OCI-M1 (cell line): Measurements from ENCODE around the gene CNPPD1.

Source experiments
- DNase-seq: peaks from one replicate; lab custom pipeline; 2025; lab: John Stamatoyannopoulos, UW

CNPPD1 gene

GRCh38 chr2:219179601-219180465 lies 3.1 kb upstream of the CNPPD1 start:
- no peak for DNase-seq

- DNase-seq = peak; percentile 72
These were observed 1.9 kb upstream of the CNPPD1 start for GRCh38 chr2:219178377-219179175.

DNA sequence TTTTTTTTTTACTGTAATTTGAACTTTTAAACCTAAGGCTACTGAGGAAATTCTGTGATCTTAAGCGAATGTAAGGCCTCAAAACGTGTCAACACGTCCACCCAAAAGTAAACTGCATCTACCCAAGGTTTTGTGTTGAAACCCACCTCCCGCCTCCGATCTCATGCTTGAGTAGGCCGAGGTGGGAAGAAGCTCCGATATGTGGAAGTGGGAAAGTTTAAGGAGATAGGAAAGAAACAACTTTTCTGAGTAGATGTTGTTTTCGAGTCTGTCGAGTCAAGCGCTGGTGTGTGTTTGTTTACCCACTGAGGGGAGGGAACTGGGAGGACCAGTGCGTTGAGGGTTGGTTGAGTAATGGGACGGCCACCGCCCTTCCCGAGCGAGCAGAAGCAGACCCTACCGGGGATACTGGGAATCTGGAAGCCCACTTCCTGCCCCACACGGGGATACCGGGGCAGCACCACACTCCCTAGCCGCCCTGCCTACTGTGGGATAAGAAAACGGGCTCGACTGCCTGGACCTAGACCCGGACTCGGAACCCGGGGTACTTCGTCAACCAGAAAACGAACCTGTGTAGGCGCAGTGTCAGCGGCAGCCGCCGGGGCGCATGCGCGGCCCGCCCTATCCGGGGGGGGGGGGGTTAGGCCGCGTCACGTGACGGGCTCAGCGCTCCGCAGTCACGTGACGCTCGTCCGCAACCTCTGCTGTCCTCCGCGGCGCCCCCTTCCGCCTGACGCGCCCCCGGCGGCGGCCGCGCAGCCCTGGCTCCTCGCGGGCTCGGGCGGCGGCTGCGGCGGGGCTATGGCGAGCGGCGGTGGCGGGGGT lies 1.0 kb upstream of the CNPPD1 start, which contains the start of gene RETREG2:
Gene RETREG2, plus strand, starts transcription at position 724 of the 825 bp plus-strand sequence. Its CDS starts 78 bp downstream, at position 802.
- peak; percentile 94 for DNase-seq

DNA sequence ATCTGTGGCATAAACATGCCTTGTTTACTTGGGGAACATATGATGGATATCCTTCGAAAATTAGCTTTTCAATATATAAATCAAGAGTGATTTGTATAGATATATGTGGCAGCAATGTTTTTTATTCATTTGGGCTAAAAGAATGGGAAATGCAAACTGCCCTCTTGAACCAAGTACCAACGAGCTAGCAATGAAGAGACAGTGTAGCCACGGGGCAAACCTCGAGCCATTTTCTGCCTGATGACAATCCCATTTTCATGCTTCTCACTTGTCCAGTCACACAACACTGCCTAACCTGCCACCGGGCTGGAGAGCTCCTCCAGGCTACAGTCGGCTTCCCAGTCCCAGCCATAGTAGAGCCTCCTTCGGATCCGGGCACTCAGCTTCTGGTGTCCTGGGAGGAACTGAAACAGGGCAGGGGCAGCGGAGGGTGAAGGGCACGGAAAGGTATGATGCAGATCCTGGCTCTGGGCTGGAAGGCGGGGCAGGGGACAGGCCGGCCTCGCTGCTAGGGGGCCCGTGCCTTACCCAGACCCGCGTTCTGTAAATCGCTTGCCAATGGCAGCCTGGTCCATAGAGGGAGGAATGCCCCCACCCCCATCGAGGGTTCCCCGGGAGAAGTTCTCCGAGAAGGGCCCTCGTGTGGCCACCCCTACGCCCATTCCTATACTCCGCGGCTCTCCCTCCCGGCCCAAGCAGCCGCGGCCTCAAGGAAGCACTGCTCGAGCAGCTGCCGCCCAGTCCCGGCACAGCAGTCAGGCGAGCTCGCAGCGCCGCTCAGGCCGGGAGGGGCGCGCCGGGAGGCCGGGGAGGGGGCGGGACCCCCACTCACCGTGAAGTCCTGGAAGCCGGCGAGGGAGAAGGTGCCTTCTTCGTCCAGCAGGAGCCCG lies 552 bp downstream of the CNPPD1 start:
- DNase-seq = peak; percentile 72

GRCh38 chr2:219175486-219175885 lies 1.2 kb downstream of the CNPPD1 start:
- DNase-seq = no peak

DNA sequence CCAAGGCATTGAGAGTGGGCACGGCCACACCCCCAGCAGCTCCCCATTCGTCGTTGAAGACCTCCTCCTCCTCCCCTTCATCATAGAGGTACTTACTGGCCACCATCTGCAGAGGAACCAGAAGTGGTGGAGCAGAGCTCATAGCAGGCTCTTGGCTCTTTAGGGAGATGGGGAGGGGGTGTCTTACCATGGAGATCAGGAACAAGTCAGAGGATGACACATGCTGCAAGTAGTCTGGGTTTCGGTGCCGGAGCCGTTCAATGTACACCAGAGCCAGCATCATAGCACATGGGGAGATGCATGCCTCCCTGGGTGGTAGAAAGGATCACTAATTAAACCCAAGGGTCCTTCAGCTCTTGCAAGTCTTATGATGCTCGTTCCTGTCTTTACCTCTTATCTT lies 1.9 kb downstream of the CNPPD1 start:
- DNase-seq = no peak

GRCh38 chr2:219174146-219174545 lies 2.6 kb downstream of the CNPPD1 start:
- no peak for DNase-seq

DNA sequence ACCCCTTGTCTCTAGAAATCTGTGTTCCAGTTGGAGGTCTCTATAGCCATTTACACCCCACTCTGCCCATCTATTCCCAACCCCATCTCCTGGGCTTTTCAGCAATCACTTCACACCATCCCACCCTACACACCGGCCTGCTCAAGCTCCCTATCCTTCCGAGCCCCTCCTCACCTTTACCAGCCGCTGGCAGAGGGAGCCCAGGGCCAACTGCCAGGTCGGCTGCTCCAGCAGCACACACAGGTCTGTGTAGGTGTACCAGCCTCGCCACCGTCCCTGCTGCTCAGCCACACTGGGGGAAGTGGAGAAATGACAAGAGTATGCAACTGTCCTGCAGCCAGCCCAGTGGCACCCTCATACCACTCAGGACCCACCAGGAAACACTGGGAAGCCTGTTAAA lies 3.5 kb downstream of the CNPPD1 start:
- no peak for DNase-seq

- no peak for DNase-seq
These were observed 4.2 kb downstream of the CNPPD1 start for GRCh38 chr2:219172231-219173154.

DNA sequence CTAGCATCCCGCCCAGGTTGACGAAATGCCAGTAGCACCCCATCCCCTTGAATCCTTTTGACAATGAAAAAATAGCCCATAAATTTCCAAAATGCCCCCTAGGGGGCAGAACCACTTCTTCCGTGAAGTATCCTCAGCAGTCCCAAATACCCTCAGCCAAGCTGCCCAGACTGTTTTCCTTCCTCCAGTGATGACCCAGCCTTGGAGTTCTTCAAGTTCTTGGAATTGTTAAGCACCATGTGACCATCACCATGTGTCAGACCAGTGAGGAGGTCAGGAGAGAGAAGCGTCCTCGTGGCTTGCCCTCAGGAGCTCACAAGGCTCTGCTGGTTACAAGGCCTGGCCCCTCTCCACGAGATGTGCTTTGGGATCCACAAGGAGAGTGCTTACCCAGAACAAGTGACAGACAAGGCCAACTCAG lies 5.5 kb downstream of the CNPPD1 start:
- DNase-seq = peak; percentile 75

DNA sequence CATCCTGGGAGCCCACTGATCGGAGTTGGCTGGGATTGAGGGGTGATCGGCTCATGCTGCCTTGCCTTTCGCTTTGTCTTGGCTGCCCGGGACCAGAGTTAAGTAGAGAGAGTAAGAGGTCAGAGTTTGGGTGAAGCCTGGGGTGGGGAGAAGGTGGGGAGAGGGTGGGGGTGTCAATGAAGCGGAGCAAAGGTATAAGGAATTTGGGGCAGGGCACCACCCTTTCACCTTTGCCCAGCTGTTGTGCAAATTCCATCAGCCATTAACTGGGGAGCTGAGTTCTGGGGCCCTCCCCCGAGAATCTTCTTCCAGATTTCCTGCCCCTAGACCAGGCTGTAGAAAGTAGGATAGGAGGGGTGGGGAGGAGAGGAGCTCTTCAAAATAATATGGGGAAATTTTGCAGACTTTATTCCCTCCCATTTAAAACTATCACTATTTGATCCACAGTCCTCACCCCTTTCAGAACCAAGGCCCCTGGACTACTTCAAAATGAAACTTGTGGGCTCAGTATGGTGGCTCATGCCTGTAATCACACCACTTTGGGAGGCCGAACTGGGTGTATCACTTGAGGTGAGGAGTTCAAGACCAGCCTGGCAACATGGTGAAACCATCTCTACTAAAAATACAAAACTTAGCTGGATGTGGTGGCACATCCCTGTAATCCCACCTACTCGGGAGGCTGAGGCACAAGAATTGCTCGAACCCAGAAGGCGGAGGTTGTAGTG lies 6.6 kb downstream of the CNPPD1 start, which contains the start of gene SLC23A3:
Gene SLC23A3, minus strand, starts transcription at position 100 of the 725 bp plus-strand sequence. Its CDS starts 45 bp downstream, at position 55.
- DNase-seq = no peak

- no peak for DNase-seq
These were observed 7.8 kb downstream of the CNPPD1 start for GRCh38 chr2:219168932-219169331.

DNA sequence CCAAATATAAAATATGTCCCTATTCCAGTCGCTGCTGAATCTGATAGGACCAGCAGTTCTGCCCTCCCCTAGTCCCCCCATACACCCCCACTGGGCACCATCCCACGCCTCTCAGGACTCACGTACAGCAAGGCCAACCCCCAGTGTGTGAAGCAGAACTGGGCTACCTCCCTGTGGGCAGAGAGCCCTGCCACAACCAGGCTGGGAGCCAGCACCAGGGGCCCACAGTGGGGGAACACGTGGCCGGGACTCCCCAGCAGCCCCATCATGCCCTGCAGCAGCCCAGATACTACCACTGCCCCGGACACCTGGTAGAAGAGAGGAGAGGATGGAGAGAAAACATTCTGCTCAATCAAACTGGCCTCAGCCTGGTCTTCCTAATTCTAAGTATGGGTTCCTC lies 8.2 kb downstream of the CNPPD1 start:
- no peak for DNase-seq

- no peak for DNase-seq
These were observed 8.7 kb downstream of the CNPPD1 start for GRCh38 chr2:219167997-219168396.

- DNase-seq = no peak
These were observed 11.4 kb downstream of the CNPPD1 start for GRCh38 chr2:219165058-219165911.

DNA sequence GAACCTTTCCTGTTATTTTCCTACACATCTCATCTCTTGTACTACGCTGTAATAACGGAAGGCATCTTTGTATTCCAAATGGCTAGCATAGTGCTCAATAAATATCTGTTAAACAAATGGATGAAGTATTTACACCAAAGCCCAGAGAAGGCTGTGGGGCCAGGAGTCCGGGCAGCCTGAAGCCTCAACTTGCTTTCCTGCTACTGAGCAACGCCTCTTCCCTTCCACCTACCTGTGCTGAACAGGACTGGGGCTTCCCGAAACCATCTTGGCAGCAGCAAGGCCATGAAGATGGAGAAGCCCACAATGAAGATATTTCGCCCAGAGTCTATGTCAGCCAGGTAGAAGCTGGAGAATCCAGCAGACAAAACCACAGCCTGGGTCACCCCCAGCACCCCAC lies 13.6 kb downstream of the CNPPD1 start:
- no peak for DNase-seq

- DNase-seq = no peak
These were observed 15.6 kb downstream of the CNPPD1 start for GRCh38 chr2:219161097-219161496.
